Fibroblast of pulmonary artery (primary cell): ENCODE results near the gene PAIP2.

Experiments used
- DNase-seq: peaks from one replicate; pipeline ENCODE4 v3.0.0-alpha.2; 2010; ENCODE audit warnings: low read depth
- H3K4me3 ChIP-seq: replicated peaks from 2 replicates; pipeline ENCODE4 v1.5.1; 2011; ENCODE audit warnings: low read depth, mild to moderate bottlenecking, control low read depth, low read length, moderate library complexity
- CTCF ChIP-seq: IDR thresholded peaks from 2 replicates; pipeline ENCODE4 v1.5.1; 2011; ENCODE audit warnings: mild to moderate bottlenecking, control low read depth, low read length, inconsistent platforms; ENCODE audit errors: missing control alignments

PAIP2 gene

GRCh38 chr5:139389701-139390638 is 48.3 kb downstream of the PAIP2 start, which contains the start of gene MZB1:
MZB1 (minus strand) TSS chr5:139389913; CDS start chr5:139389856, 57 bp downstream.
- TF ChIP-seq CTCF = no peak
- no peak within 1 kb of the TSS for H3K4me3 ChIP-seq
- no peak for DNase-seq

GRCh38 chr5:139390639-139391569 is 49.2 kb downstream of the PAIP2 start:
- no peak for TF ChIP-seq CTCF
- DNase-seq = no peak
- no peak overlapping the region for H3K4me3 ChIP-seq

GRCh38 chr5:139391570-139392323 is 50.1 kb downstream of the PAIP2 start:
- no peak overlapping the region for H3K4me3 ChIP-seq
- no peak for TF ChIP-seq CTCF
- DNase-seq = no peak

GRCh38 chr5:139392324-139392677 is 50.6 kb downstream of the PAIP2 start:
- no peak for DNase-seq
- no peak overlapping the region for H3K4me3 ChIP-seq
- TF ChIP-seq CTCF = no peak

- DNase-seq = peak; percentile 48
- H3K4me3 ChIP-seq = peak overlapping the region; percentile 6
- TF ChIP-seq CTCF = peak; percentile 42
Measured at GRCh38 chr5:139392678-139393496, 51.2 kb downstream of the PAIP2 start.

- TF ChIP-seq CTCF = no peak
- H3K4me3 ChIP-seq = no peak overlapping the region
- DNase-seq = no peak
Measured at GRCh38 chr5:139393497-139394122, 52.0 kb downstream of the PAIP2 start.
